HG03064 (cell line): ENCODE results near the gene ATP2A2.
"Not testable (repeated sequence)": the region's sequence is repeated elsewhere in the genome, so short reads cannot be mapped to it uniquely, and the experiment has no call there.

Experiments used
- ATAC-seq: cut with Tn5 transposase; IDR thresholded peaks from one replicate; pipeline ENCODE4 v1.9.1; 2021; ENCODE audit warnings: low read depth; ENCODE audit not compliant: unreplicated experiment

Gene ATP2A2

DNA sequence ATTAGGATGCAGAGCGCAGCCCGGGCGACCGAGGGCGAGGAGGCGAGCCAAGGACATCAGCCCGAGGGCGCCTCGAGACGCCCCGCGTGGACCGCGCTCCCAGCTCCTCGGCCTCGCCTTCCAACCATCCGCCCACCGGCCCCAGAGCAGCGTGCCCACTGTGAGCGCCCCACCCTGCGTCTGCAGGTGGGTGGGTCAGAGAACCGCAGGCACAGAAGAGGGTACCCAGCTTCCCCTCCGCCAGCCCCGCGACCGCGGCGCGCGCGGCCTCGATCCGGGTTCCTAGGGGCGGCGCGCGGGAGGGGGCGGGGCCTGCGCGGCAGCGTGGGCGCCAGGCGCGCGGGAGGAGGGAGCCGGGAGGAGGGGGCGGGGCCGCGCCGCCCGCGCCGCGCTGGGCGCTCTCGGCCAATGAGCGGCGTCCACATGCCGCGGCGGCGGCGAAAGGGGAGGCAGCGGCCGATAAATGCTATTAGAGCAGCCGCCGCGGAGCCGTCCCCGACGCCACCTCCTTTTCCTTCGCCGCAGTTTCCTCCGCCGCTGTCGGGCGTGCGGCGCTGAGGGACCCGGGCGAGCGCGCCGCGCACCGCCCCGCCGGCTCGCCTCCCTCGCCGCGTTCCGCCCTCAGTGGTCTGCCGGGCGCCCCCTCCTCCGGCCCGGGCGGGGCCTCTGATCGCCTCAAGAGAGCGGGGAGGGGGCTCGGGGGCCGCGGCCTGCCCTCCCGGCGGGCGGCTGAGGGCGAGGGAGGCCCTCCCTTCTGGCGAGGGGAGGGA, at the start of gene ATP2A2:
TSS of gene ATP2A2 (plus strand) at position 469 of the 770 bp plus-strand sequence. CDS start 543 bp downstream, outside the sequence.
- peak; percentile 79 for ATAC-seq

DNA sequence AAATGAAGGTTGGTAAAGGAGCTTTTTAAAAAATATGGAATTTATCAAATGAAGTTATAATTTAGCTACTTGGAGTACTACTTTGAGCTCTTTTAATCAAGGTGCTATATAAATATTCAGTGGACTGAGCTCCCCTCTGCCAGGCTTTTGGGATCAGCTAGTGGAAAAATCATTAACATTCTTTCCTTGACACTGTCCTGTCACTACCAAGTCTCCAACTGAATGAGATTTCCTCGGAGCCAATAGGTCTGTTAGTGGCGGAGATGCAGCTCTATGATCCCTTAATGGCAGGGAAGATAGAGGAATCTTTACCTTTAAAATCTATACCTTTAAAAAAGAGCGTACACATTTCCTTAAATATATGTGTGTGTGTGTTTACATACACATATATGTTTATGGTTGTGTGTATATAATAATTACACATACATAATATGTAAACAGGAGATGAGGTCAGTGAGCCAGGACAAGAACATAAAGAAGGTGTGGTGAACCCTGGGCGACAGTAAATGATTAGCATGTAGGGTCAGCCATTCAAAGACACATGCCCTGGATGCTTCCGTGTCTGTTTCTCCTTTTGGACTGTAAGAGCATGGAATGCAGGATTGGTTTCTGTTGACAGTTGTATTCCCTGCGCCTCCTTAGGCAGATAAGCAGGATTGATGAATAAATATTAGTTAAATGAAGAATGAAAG, 47.7 kb upstream of the ATP2A2 start:
- ATAC-seq, result no peak

DNA sequence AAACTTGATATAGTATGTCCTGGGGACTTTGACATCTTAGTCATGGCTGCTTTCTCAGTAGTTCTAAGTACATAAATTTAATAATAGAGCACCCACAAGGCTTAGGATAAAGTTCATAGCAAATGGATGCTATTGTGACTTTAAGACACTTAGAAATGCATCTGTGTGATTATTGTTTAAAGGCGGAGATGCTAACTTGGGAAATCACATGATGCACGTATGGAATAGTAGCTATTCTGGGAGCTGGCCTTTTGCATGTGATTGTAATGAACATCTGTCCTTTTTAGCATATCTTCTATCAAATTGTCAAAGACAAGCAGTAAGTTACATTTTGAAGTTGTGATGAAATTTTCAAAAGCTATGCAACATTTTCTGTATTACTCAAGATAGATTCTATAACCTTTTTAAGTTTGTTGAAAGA, 46.7 kb upstream of the ATP2A2 start:
- no peak for ATAC-seq

DNA sequence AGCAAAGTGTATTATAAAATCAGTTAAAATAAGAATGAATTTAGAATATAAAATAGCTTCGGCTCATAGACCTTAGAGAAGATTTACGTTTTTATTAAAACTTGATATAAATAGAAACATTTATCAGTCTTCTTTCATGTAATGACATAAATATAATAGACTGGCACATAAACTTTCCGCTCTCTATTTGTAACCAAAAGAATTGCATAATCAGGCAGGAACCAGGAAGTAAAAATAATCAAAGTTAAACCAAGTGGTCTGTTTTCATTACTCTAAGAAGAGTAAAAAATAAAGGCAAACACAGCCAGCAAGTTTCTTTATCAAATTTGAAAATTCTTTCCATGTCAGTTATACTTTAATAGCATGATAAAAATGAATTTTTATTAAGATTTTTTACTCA, 46.3 kb upstream of the ATP2A2 start:
- no peak for ATAC-seq

DNA sequence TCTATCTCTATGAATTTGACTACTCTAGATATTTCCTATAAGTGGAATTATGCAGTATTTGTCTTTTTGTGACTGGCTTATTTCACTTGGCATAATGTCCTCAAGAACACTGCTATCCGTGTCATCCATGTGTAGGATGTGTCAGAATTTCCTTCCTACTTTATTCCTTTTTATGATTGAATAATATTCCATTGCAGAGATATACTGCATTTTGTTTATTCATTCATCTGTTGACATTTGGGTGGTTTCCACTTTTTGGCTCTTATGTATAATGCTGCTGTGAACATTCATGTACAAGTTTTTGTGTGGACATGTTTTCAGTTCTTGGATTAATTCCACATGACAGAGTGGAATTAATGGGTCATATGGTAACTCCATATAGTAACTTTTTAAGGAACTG, 45.7 kb upstream of the ATP2A2 start:
- ATAC-seq, result no peak

DNA sequence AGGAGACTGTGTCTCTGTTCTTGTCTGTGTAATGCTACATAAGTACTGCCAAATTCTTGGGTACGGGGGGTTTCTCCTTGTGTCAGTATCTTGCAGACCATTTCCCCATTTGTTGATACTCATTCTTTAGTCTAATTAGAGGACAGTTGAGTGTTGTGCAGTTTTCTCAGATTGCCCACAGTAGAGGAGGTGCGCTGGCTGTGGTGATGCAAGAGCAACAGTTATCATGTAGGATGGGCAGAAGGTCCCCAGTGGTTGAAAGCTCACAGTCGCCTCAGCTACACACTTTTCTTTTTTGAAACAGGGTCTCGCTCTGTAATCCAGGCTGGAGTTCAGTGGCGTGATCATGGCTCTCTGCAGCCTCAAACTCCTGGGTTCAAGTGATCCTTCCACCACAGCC, 37.8 kb upstream of the ATP2A2 start:
- no peak for ATAC-seq

DNA sequence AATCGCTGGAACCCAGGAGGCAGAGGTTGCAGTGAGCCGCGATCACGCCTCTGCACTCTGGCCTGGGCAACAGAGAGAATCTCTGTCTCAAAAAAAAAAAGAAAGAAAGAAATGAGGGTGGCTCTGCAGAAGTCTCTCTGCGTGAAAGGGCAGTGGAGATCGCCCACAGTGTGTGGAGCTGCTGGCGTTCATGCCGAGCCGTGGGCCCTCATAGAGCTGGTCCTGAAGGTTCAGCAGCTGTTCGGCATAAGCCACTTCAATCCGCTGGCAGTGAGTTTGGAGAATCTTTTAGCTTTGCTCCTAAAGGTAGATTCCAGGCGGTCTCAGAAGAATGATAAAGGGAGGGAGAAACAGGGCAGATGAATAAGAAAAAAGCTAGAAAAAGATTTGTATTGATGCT, 36.7 kb upstream of the ATP2A2 start:
- ATAC-seq, result no peak

DNA sequence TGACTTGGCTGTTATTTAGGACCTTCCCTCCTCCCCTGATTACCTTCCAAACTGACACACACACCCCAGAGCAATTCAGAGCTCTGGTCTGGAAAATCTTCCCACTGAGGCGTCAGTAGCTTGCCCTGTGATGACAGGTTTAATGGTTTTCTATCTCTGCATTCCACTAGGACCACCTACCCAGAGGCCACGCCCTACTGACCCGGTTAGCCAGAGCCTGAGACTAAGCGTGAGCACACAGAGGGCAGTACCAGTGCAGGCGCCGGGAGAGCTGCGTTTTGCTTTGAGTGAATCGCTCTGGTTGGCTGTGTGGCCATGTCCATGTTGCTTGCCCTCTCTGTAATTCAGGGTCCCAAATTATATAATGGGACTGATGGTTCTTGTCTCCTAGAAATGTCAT, 36.2 kb upstream of the ATP2A2 start:
- no peak for ATAC-seq

DNA sequence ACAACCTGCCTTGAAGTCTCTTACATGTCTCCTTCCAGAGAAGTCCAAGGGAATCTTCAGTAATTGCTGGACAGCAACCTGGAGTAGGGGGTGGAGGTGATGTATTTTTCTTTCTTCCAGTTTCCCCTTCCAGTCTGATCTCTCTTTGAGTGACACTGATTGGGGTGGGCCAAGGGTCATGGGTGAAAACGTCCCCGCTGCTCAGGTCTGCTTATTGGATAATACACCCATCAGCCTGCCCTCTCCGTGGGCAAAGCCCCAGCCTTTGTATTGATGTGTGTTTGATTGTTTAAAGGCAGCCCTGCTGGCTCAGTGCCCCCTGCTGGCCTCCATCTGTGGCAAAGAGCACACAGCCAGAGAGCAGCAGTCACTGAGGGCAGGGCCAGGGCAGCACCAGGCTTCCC, 35.7 kb upstream of the ATP2A2 start:
- ATAC-seq, result no peak

DNA sequence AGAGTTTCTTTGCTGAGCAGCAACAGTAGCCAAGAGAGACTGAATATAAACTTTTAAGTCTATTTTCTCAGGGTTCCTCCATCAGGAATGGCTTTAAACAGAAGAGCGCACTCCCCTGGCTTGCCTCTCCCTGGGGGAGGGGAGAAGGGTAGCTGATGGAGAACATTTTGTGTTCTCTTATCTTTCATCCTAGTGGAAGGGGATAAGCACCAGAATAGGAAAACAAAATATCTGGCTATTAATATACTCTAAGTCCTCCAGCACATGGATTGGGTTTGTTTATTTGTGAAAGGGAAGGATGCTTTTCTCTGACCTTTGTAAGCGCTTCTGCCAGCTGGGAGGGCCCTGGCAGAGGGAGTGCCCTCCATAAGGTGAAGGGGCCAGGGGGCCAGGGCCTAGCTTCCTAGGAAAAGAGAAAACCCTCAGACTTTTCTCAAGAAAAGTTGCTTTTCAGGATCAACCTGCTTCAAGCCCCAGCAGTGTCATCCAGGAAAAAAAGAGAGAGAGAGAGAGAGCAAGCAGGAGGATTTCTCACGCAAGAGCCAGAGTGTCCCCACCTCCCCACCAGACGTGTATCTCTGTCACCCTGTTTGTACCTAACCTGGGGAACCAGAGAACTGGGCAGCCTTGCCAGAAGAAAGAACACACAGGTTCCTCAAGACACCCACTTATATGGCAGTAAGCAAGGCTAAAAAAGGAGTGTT, 34.3 kb upstream of the ATP2A2 start:
- ATAC-seq, result no peak

DNA sequence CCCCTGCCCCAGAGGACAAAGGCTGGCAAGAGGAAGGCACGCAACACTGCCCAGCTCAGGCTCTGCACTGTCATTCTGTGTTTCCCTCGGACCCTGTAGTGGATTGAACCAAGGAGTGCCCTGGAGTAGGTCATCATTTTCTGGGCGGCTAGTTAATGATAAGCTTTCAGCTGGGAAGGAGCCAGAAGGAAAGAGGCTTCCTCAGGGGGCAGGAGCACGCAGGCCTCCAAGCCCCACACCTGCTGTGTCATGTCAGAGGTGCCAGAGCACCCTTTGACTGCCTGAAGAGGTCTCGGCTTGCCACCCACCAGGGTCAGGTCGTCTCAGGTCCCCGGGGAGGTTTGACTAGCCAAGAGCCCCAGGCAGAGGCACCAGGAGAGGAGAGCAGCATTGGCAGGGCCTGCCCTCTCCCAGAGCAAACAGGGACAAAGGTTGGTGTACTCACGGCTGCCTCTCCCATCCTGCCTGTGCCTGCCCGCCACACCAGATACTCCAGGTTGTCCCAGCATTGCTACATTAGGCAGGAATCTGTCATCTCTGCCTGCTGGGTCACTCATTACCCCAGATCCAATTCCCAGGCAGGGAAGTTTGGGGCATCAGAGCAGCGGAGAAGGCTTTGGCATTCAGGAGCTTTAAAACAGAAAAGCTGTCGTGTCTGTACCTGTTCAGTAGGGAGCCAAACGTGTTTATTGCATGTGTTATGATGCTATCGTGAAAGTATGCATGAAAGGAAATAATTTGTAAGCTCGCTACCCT, 33.5 kb upstream of the ATP2A2 start:
- ATAC-seq, result no peak

DNA sequence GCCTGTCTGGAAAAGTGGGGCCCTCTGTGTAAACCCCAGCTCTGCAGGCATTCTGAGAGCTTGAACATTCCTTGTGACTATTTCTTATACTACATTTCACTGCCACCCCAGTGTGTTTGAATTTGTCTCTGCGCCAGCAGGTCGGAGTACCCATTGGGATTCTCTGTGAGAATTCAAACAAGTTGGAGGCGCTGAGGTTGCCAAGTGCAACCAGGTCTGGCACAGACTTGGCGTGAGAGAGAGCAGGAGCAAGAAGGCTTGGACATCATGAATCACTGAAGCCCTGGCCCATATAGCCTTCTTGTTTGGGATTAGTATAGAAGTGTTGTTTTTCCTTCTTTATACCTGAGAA, 33.0 kb upstream of the ATP2A2 start:
- ATAC-seq, result no peak

DNA sequence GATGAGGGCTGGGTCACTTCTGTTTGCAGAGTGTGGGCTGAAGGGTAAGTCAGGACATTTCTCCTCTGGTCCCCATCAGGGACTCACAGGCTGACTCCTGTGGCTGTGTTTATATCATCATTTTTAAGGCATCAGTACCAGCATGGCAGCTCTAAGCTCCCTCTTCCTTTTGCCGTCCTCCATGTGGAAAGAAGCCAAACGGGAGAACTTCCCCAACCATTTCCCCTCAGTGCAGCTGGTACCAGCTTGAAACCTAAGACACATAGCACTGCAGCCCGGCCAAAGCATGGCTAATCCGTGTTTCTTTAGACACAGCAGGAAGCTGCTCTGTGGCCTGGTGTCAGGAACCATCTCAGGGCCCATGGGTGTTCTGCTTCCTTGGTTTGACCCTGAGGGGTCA, 31.9 kb upstream of the ATP2A2 start:
- ATAC-seq, result no peak

DNA sequence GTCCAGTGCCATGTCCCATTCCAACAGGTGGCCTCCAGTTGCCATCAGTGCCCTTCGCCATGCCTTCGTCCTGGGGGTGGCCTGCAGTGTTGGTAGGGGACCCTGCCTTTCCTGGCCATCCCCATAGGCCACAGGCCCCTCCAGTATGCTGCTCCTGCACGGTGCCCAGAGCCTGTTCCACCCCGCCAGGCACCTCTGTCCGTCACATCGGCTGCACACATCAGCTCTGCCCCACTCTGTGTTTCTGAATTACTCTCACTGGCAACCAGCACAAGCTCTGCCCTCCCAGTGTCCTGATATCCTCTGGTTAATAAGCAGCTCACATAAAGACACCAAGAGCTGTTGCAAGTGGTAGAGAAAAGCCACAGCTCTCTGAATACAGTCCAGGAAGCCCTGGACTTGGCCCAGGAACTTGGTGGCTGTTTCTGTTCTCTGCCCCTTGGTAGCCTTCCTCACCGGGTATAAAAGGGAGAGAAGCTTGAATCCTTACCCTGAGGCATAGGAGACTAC, 31.3 kb upstream of the ATP2A2 start:
- ATAC-seq, result no peak

DNA sequence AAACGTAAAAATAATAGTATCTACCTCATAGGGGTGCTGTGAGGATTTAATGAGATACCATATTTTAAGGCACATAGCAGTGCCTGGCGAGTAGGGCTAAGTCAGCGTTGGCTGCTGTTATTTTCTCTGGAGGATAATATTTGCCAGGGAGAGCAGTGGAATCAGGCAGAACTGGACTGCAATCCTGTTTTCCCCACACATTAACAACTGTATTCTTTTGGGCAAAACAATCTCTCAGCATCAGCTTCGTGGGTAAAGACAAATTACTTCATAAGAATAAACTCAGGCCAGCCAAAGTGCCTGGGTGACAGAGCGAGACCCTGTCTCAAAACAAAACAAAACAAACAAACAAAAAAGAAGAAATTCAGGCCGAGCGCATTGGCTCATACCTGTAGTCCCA, 29.7 kb upstream of the ATP2A2 start:
- no peak for ATAC-seq

DNA sequence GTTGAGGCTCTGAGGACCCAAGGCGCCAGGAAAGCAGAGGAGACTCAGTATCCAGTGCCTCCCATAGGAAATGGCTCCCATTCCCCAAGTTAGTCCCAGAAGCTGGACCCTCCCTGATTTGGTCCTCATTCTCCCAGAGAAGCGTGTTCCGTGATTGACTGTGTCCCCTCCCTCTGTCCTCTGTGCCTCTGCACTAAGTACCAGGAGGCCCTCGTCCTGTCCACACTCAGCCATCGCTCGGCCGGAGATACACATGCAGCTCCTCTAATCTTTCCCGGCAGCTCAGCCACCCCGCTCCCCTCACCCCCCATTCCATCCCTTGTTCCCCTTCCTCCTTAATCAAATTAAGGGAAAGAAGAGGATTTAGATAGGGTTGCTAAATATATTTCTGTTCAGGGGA, 28.3 kb upstream of the ATP2A2 start:
- no peak for ATAC-seq

DNA sequence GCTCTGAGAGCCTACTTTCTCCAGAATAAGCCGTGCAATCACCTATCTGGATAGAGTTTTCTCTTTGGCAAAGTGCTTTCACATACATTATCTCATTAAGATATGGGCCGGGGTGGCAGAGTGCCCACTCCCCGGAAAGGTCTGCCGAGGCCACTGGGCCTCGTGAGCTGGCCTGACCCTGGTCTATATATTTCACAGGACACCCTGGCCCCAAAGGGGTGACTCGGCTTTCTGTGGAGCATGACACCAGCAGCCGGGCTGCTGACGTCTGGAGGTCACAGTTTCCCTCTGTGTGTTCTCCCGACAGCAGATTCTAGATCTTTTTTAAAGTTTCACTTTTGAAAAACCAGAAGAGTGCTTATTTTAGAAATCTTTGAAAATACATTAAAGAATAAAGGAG, 27.9 kb upstream of the ATP2A2 start:
- no peak for ATAC-seq

DNA sequence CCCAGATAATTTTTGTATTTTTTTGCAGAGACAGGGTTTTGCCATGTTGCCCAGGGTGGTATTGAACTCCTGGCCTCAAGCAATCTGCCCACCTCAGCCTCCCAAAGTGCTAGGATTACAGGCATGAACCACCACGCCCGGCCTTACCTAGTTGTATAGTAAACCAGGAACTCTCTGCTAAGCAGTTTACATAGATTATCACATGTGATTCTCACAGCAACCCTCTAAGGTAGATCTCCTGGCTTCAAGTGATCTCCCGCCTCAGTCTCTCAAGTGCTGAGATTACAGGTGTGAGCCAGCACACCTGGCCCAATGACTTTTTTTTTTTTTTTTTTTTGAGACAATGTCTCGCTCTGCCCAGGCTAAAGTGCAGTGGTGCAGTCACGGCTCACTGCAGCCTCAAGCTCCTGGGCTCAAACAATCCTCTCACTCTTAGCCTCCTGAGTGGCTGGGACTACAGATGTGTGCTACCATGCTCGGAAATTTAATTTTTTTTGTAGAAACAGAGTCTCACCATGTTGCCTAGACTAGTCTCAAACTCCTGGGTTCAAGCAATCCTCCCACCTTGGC, 26.0 kb upstream of the ATP2A2 start:
- ATAC-seq, result no peak

DNA sequence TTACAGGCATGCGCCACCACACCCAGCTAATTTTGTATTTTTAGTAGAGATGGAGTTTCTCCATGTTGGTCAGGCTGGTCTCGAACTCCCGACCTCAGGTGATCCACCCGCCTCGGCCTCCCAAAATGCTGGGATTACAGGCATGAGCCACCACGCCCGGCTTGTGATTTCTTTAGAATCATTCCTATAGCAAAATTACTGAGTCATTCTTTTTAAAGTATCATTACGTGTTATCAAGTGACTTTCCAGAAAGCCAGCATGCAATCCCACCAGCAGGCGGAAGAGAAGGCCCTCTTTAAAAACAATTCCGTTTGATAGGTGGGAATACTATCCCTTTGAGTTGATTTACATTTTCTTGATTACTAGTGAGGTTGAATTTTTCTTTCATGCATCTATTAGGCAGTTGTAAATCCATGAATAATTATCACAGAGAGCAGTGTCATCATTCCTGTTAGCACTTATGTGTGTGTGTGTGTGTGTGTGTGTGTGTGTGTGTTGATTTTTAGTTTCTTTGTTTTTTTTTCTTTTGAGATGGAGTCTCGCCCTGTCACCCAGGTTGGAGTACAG, 25.1 kb upstream of the ATP2A2 start:
- not testable (repeated sequence) for ATAC-seq

DNA sequence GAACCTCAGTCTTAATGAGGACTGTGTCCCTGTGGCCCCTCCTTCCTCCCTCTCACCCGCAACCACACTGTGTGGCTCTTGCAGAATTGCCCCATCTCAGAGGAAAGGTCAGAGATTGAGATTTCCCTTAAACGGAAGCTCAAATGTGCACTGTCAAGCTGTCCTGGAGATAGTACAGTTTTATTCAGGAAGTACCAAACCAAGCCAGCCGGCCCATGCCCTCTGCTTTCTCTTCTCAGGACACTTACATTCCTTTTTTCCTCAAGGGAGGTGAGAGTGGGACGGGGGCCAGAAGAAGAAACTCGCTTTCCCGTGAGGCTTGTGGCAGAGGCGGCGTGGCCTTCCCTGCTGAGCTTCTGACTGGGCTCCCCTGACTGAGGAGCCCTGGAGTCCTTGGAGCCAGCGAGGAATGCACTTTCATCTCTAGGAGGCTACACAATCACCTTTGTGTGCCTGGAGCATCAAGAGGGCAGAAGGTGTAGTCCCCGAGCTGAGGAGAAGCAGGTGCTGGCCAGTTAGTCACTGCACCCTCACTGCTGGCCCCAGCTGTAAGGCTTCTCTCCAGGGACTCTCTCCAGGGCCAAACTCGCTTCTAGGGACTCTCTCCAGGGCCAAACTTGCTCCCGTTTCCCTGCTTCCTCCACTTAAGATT, 24.1 kb upstream of the ATP2A2 start:
- no peak for ATAC-seq
